GM20000 (cell line): Measurements from ENCODE around the gene SIPA1L3.
"Not testable (repeated sequence)": the region's sequence is repeated elsewhere in the genome, so short reads cannot be mapped to it uniquely, and the experiment has no call there.

ENCODE experiments used
- DNase-seq: peaks from one replicate; pipeline ENCODE4 v3.0.0; 2012; ENCODE audit warnings: low spot score
- TF ChIP-seq, protein P1 (sequence below): IDR thresholded peaks from 2 replicates; pipeline ENCODE4 v1.5.1; 2012; ENCODE audit warnings: mild to moderate bottlenecking, control low read depth; ENCODE audit errors: extremely low read depth, missing control alignments

Gene SIPA1L3

GRCh38 chr19:37906869-37907734, at the start of gene SIPA1L3:
Gene SIPA1L3, plus strand, starts transcription at chr19:37907208. Its CDS starts 174,358 bp downstream, at chr19:38081566.
- TF ChIP-seq, protein P1, sequence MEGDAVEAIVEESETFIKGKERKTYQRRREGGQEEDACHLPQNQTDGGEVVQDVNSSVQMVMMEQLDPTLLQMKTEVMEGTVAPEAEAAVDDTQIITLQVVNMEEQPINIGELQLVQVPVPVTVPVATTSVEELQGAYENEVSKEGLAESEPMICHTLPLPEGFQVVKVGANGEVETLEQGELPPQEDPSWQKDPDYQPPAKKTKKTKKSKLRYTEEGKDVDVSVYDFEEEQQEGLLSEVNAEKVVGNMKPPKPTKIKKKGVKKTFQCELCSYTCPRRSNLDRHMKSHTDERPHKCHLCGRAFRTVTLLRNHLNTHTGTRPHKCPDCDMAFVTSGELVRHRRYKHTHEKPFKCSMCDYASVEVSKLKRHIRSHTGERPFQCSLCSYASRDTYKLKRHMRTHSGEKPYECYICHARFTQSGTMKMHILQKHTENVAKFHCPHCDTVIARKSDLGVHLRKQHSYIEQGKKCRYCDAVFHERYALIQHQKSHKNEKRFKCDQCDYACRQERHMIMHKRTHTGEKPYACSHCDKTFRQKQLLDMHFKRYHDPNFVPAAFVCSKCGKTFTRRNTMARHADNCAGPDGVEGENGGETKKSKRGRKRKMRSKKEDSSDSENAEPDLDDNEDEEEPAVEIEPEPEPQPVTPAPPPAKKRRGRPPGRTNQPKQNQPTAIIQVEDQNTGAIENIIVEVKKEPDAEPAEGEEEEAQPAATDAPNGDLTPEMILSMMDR: no peak
- DNase-seq: peak; percentile 95

GRCh38 chr19:37864501-37864900, 42.5 kb upstream of the SIPA1L3 start:
- TF ChIP-seq, protein P1: no peak
- no peak for DNase-seq

GRCh38 chr19:37865930-37866329, 41.1 kb upstream of the SIPA1L3 start:
- DNase-seq: not testable (repeated sequence)

DNA sequence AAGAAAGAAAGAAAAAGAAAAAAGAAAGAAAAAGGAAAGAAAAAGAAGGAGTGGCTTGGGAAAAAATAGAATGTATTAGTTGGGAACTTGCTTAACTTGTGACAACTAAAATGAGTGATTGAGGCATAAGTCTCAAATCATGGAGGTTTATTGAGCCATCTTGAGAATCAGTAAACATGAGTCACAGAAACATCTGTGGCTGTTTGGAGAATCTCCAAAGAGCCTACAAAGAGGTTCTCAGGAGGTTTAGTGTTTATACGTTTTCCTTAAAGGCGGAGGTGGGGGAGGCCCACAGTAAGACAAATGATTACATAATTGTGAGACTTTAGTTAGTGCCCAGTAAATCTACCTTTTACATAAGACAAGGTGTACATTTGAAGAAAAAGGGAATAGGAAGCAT, 39.2 kb upstream of the SIPA1L3 start:
- no peak for DNase-seq
- TF ChIP-seq, protein P1: no peak

DNA sequence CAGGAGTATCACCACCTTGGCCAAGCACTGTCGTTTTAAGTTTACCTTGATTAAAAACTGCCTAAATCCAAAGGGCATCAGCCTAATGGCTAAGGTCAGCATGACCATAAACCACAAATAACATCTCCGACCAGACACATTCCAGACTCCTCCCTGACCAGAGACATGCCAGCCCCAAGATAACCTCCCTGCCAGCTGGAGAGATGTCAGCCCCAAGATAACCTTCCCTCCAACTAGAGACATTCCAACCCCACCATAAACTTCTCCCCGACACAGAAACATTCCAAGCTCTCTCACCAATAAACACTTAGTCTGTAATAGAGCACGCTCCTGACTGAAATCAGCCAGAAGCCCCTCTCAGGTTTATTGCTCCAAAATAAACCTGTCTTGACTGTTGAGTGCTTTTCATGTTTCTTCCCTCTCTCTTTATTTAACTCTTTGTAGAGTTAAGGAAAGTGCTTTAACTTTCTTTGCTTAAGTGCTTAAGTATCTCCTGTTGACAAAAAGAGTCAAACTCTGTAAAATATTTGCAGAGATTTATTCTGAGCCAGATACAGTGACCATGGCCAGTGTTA, 37.2 kb upstream of the SIPA1L3 start:
- TF ChIP-seq, protein P1: no peak
- DNase-seq: no peak

DNA sequence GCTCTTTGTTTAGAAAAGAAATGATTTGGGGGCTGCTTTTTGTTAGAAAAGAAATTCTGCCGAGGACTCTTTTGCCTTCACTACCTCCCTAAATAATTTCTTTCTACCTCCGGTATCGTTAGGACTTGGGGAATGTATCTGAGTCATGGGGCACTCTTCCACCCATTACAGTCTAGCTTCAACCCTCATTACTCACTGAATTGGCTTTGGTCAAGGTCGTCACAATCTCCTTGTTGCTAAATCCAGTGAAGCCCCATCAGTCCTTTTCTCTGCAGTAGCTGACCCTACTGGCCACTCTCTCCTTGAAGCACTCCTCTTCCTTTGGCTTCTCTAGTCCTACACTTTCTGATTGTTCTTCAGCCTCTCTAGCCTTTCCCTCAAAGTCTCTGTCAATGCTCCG, 34.6 kb upstream of the SIPA1L3 start:
- no peak for DNase-seq
- TF ChIP-seq, protein P1: no peak

GRCh38 chr19:37874784-37875183, 32.2 kb upstream of the SIPA1L3 start:
- TF ChIP-seq, protein P1: no peak
- no peak for DNase-seq
